ENCODE data around the gene OMP.

Gene OMP

GRCh38 chr11:77069336-77069968 lies 33.2 kb upstream of the OMP start:
- no peak for DNase-seq (ENCODE audit: low spot score)

DNA sequence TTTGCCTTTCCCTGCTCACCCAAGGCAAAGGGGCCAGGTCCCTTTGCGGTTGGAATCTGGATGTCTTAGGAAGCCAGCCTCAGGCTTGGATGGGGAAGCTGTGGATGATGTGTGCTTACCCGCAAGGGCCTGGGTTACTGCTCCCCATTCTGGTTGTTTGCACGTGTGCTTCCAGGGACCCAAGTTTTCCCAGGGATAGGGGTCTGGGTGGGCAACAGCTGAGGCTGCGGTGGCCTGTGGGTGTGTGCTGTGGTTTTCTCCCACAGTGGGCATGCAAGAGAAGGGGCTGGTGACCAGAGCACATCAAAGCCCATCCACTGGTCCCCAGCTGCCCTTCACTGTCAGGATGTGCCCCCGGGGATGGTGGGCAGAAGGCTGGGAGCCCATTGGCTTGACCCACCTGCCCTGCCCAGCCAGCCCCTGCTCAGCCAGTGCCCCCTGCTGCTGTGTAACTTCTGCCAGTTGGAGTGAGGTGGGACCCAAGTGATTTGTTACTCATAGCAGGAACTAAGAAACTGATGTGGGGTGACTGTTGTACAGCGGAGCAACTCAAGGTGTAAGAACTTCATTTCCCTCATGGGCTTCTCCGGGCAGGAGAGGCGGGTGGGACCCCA lies 32.6 kb upstream of the OMP start:
- DNase-seq (ENCODE audit: low spot score): no peak

GRCh38 chr11:77071077-77071476 lies 31.6 kb upstream of the OMP start:
- no peak for DNase-seq (ENCODE audit: low spot score)

DNA sequence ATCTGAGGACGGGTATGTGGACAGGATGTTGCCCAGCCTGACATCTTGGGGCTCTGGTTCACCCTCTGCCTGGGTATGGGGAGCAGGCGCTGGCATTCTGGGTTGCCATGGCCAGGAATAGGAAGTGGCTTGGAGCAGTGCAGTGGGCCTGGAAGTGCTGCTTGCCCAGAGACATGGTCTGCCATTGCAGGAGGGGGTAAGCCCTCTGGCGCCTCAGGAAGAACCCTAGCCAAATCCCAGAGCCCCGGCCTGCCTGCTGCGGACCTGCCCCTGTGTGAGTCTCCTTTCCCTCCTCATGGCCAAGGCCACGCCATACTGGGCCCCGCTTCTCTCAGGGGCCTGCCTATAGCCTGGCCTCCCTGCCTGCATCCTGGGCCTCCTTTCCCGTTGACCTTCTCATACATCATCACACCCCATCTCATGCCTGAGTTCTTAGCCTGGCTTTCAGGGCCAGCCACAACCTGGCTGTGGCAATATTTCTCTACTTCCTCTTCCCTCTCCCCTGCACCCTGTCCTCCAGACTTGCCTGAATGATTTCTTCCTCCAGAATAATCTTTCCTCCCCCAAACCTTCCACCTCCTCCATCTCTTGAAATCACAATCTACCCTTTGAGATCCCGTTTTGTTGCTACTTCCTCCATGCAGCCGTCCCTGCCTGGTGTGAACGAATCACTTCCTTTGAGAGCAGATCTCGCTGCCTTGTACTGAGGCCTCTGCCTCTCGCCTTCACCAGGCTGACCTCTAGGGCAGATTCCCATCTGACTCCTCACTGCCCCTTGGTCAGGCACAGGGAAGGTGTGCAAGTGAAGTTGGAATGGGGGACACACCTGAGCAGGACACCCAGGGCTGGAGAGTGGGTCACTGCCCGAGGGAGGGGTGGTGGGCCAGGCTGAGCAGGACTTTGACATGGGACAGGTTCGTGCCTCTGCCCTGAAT lies 30.7 kb upstream of the OMP start:
- DNase-seq (ENCODE audit: low spot score): no peak

- DNase-seq (ENCODE audit: low spot score): no peak
Observed at GRCh38 chr11:77072851-77073327, 29.8 kb upstream of the OMP start.

DNA sequence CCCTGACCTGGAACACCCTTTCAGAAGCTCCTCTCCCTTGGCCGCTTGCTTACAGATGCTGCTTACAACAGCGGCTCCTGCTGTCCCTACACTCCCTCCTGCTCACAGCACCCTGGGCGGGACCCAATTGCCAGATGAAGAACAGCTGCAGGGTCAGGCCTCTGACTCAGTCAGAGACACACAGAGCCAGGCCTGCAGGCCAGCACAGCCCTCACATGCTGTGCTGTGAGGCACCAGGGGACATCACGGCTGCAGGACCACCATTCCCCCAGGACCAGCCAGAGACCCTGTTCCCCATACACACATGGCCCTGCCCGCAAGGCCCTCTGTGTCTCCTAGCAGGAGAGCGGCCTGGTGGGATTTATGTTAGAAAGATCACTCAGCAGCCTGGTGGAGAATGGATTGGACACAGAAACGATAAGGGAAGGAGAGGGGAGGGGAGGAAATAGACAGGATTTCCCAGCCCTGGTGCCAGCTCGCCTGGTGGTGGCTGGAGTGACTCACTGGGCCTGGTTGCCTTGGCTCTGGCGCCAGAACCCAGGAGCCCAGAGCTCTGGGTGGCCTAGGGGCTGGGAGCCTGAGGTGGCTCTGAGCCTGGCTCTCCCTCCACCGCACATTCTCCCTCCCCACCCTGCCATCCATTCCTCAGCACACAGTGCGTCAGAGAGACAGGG lies 29.2 kb upstream of the OMP start:
- DNase-seq (ENCODE audit: low spot score): peak; percentile 70

- no peak for DNase-seq (ENCODE audit: low spot score)
Observed at GRCh38 chr11:77074205-77074604, 28.4 kb upstream of the OMP start.

DNA sequence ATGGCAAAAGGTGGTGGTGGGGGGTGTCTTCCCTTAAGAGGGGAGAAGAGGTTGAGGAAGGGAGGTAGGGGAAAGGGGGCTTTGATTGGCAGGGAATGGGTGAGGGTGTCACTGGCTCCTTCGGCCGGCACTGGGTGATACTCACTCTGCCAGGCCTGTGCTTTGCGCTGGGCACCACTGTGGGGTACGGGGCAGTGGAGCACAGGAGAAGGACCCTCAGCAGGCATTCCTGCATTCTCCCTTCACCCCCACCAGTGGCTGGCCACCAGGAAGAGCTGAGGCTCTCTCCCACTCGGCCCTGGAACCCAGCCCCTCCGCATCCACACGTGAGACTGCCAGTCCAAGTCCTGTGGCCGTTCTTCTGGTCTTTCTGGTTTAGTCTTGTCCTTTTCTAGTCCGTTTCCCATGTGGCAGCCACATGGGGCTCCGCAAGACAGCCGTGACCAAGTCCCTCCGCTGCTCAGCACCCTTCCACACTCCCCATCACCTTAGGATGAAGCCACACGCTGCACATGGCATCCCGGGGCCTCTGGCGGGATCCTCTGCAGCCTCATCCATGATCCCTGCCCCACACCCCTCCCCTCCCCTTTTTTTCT lies 27.9 kb upstream of the OMP start:
- DNase-seq (ENCODE audit: low spot score): no peak

- no peak for DNase-seq (ENCODE audit: low spot score)
Observed at GRCh38 chr11:77075425-77075905, 27.2 kb upstream of the OMP start.

GRCh38 chr11:77079666-77080065 lies 23.0 kb upstream of the OMP start:
- DNase-seq (ENCODE audit: low spot score): no peak

DNA sequence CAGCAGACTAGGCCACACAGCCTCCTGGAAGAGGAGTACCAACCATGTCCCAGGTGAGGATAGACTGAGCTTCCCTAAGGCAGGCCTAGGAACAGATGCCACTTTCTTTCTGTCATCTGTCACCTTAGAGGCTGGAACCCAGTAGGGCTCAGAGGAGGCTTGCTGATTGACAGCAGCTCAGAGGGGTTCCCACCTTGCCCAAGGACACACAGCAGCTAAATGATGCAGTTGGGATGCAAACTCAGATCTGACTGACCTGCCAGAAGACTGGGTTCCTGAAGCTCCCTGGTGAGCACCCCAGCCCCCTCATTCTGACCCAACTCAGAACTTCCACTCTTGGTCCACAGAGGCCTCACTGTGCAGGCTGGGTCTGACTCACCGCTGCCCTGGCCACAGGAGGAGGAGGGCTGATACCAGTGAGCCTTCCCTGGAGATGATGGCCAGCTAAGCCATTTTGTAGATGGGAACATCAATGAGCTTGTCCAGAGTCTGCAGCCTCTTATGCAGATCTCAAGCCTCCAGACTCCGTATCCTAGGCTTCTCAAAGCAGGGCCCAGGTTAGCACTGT lies 21.9 kb upstream of the OMP start:
- DNase-seq (ENCODE audit: low spot score): no peak

- DNase-seq (ENCODE audit: low spot score): no peak
Observed at GRCh38 chr11:77081381-77081851, 21.2 kb upstream of the OMP start.

GRCh38 chr11:77081976-77082836 lies 20.4 kb upstream of the OMP start:
- DNase-seq (ENCODE audit: low spot score): no peak

DNA sequence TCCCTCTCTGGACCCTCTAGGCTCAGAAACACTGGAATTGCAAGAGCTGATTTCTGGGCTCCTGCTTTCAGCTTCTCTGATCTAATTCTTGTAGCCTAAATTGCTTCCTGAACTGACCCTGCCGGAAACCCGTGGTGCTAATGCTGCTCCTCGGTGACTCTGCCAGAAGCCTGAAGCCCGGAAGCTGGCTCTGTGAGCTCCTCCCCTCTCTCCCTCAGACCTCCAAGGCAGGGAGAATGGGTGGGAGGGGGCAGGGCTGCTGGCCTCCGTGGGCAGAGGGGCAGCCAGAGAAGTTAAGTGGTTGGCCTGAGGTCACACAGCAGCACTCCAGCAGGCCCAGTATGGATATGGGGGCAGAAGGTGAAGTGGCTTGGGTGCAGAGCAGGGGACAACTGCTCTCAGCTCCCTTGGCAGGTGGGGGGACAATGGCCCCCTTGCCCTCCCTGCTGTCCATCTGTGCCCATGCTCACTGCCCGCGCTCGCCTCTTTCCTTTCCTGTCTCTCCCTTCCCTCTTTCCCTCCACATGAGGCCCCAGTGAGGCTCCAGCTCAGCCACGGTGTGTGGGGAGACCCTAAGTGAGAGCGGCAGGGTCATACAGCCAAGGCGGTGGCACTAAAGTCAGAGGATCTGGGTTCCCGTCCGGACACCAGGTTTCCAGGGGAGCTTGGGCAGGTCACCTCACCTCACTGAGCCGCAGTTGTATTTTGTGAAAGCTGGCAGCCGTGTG lies 19.6 kb upstream of the OMP start:
- DNase-seq (ENCODE audit: low spot score): no peak

GRCh38 chr11:77083566-77084245 lies 18.9 kb upstream of the OMP start:
- DNase-seq (ENCODE audit: low spot score): no peak

DNA sequence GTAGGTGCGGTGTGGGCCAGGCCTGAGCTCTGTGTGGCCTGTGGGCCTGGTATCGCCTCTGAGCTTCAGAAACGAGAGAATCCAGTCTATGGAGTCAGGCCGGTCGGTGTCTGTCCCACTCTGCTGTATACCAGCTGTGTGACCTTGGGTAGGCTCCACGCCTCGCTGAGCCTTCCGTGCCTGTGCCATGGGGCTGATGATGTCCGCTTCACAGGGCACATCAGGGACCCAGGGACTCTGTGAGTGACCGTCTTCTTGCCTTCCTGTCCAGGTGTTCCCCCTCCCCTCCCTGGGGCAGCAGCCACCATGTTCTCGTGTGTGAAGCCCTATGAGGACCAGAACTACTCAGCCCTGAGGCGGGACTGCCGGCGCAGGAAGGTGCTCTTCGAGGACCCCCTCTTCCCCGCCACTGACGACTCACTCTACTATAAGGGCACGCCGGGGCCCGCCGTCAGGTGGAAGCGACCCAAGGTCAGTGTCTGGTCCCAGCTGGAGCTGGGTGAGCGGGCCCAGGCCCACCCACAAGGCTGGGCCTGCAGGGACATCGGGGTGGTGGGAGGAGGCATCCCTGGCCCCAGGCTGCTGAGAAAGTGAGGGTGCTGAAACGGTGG lies 18.0 kb upstream of the OMP start:
- no peak for DNase-seq (ENCODE audit: low spot score)

- no peak for DNase-seq (ENCODE audit: low spot score)
Observed at GRCh38 chr11:77085652-77086051, 17.0 kb upstream of the OMP start.

All from globus pallidus (tissue), 1 donor.